DMS153 treated with DMSO at 0.1 percent for 48 hours (cell line): ENCODE data around the gene SLC6A6.
"Not testable (repeated sequence)": the region's sequence is repeated elsewhere in the genome, so short reads cannot be mapped to it uniquely, and the experiment has no call there.

Experiments
- DNase-seq: peaks from one replicate; lab custom pipeline; 2025; ENCODE audit not compliant: unreplicated experiment; lab: John Stamatoyannopoulos, UW

The SLC6A6 gene

DNA sequence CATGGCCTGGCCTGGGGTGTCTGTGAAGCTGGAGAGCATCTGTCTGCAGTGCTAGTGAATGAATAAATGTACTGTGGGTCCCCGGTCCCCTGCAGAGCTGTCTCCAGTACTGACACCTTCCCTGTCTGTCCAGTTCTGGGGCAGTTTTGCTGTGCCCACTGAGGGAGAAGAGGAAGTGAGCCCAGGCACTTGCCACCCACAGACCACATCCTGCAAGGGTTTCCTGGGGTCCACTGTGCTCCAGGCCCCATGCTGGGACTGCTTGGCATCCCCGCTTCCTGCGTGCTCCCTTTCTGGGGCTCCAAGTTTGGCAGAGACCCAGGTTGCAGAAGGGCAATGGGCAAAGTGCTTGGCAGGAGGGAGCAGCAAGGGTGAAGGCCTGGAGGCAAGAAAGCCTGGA is 4.9 kb upstream of the SLC6A6 start:
- no peak for DNase-seq

GRCh38 chr3:14397940-14398796 is 4.2 kb upstream of the SLC6A6 start:
- DNase-seq = no peak

DNA sequence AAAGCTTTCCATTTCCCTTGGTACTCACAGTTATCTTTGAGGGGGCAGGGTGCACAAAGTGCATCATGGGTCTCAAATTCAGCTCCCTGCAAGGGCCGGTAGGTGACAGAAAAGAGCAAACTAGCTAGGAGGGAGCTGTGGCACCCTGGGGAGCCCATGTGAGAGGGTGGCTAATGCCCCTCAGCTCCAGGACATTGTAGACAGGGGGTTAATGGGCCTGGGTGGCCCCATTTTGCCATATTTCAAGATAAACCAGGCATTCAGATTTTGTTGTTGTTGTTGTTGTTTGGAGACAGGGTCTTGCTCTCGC is 3.7 kb upstream of the SLC6A6 start:
- DNase-seq = no peak

- no peak for DNase-seq
Observed at GRCh38 chr3:14401692-14402303, 608 bp upstream of the SLC6A6 start.

DNA sequence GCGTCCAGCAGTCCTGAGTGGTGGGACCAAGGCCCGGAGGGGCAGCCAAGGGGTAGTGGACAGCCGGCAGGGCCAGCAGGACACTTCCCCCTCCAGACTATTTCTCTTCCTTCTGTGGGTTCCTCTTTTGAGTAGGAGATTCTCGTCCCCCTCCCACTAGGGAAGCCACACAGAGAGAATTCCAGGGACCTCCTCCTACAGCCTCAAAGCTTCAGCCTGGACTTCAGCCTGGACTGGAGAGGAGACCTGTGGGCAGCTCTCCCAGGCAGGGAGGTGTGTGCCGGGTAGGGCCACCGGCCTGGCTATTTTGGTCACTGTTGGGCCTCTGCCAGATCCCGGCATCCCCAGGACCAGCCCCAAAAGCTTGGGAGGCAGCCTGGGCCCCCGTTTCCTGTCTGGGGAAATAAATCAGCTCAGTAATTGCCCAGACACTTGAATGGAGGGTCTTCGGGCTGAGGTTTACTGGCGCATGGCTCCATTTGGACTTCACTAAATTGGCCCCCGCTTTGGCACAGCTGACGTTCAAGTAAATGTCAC is 1.3 kb downstream of the SLC6A6 start:
- DNase-seq = no peak

DNA sequence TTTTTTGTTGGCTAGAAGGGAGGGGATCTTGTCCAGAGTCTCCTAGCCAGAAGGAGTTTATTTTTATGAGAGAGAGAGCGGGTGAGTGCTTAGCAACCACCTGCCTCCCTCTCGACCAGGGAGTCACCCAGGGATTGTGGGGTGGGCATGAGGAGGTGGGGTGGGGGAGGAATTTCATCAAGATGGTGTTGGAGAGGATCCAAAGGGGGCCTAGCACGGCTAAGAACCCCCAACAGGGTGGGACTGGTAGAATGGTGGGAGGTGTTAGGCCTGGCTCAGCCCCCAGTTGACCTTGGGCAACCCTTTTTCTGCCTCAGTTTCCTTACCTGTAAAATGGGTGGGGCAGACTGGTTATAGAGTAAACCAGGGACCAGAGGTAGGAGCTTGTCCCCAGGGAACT is 1.8 kb downstream of the SLC6A6 start:
- DNase-seq = no peak

- DNase-seq = no peak
Observed at GRCh38 chr3:14404631-14405359, 2.4 kb downstream of the SLC6A6 start.

DNA sequence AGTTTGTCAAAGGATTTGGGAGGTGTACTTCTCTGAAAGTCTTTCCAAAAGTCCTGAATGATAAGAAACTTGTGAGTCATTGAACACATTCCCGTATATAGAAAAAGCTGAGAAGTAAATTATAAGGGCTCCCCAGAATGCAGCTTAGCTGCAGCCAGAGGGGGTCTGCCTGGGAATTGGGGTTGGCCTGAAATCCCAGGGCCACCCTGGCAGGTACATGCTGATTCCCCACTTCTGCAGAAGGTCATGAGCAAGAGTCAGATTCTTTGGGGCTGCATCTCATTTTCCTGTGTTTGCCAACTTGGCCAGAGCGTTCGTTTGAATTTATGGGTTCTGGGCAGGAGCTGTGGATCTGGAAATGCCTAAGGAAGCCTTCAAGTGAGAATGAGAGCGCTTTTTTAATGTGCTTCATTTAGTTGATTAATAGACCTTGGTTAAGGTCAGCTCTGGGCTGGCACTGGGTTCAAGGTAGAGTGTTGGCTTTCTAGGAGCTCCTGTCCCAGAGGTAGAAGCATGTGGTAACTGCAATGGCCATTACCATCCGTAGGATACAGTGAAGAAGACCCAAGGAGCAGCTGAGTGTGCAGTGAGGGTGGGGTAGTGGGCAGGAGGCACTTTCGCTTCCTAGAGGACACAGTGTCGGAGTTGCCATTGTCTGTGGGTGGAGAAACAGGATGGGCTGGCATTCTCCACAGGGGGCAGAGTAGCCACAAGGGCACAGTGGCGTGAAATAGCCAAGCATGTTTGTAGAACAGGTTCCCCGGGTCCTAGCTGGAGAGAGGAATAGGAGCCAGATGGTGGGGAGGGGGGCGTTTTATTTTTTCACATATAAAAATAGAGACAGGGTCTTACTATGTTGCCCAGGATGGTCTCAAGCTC is 3.2 kb downstream of the SLC6A6 start:
- DNase-seq = no peak

GRCh38 chr3:14406336-14406735 is 3.9 kb downstream of the SLC6A6 start:
- DNase-seq = no peak

DNA sequence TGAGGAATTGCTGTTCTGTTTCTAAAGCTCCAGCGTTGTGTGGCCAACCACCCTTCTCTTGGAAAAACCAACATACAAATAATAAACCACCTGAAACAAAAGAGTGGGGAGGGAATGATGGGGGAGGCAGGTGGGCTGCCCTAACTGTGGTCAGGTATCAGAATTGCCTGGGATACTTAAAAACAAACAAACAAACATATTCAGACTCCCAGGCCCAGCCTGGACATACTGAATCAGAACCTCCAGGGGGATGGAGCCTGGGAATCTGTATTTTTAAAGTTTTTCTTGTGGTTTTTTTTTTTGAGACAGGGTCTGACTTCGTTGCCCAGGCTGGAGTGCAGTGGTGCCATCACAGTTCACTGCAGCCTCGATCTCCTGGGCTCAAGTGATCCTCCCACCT is 4.4 kb downstream of the SLC6A6 start:
- no peak for DNase-seq

DNA sequence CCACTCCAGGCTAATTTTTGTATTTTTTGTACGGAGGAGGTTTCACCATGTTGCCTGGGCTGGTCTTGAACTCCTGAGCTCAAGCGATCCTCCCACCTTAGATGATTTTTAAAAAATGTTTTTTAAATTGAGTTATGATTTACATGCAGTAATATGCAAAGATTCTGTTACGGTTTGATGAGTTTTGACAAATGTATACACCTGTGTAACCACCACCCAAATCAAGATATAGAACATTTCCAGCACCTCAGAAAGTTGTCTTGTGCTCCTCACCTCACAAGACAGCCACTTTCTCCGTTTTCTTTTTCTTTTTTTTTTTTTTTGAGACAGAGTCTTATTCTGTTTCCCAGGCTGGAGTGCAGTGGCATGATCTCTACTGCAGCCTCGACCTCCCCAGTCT is 4.8 kb downstream of the SLC6A6 start:
- DNase-seq = no peak

- DNase-seq = not testable (repeated sequence)
Observed at GRCh38 chr3:14409779-14410063, 7.3 kb downstream of the SLC6A6 start.

GRCh38 chr3:14410106-14410502 is 7.7 kb downstream of the SLC6A6 start:
- no peak for DNase-seq

GRCh38 chr3:14410503-14411165 is 8.2 kb downstream of the SLC6A6 start:
- DNase-seq = no peak

DNA sequence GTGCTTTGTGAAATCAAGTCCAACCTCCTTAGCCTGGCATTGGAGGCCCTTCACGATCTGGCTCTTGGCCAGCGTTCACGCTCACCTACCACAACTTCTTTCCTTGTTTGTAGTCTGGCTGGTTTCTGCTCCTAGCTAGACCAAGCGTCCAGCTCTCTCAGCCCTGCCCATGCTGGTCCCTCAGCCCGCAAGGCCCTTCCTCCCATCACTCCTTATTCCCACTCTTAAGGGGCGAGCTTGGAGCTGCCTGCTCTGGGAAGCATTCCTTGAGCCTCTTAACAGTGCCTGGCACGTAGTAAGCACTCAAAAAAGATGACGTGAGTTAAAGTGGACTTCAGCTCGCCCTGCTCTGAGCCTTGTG is 8.7 kb downstream of the SLC6A6 start:
- no peak for DNase-seq

- no peak for DNase-seq
Observed at GRCh38 chr3:14411988-14412387, 9.6 kb downstream of the SLC6A6 start.

- no peak for DNase-seq
Observed at GRCh38 chr3:14412831-14413380, 10.5 kb downstream of the SLC6A6 start.

GRCh38 chr3:14413381-14414071 is 11.1 kb downstream of the SLC6A6 start:
- no peak for DNase-seq

- DNase-seq = no peak
Observed at GRCh38 chr3:14414846-14415464, 12.5 kb downstream of the SLC6A6 start.
